HG03280 (cell line): Measurements from ENCODE around the gene CENPC.
"Not testable (repeated sequence)": the region's sequence is repeated elsewhere in the genome, so short reads cannot be mapped to it uniquely, and the experiment has no call there.

ENCODE experiments used
- ATAC-seq: cut with Tn5 transposase; IDR thresholded peaks from one replicate; pipeline ENCODE4 v1.9.1; 2021; ENCODE audit warnings: mild to moderate bottlenecking, moderate library complexity; ENCODE audit not compliant: unreplicated experiment

CENPC gene

GRCh38 chr4:67550857-67551256, 5.6 kb upstream of the CENPC start:
- peak; percentile 37 for ATAC-seq

- ATAC-seq: peak; percentile 29
Observed at GRCh38 chr4:67550451-67550850, 5.1 kb upstream of the CENPC start.

GRCh38 chr4:67549123-67549522, 3.8 kb upstream of the CENPC start:
- peak; percentile 38 for ATAC-seq

- ATAC-seq: no peak
Observed at GRCh38 chr4:67546971-67547370, 1.7 kb upstream of the CENPC start.

GRCh38 chr4:67546004-67546356, 677 bp upstream of the CENPC start:
- no peak for ATAC-seq

- no peak for ATAC-seq
Observed at GRCh38 chr4:67542076-67542475, 3.2 kb downstream of the CENPC start.

- no peak for ATAC-seq
Observed at GRCh38 chr4:67539830-67540229, 5.5 kb downstream of the CENPC start.

- ATAC-seq: no peak
Observed at GRCh38 chr4:67535280-67535840, 9.9 kb downstream of the CENPC start.

- no peak for ATAC-seq
Observed at GRCh38 chr4:67533112-67533511, 12.2 kb downstream of the CENPC start.

GRCh38 chr4:67532397-67532796, 12.9 kb downstream of the CENPC start:
- ATAC-seq: not testable (repeated sequence)

- no peak for ATAC-seq
Observed at GRCh38 chr4:67531379-67531962, 13.8 kb downstream of the CENPC start.

- ATAC-seq: not testable (repeated sequence)
Observed at GRCh38 chr4:67524140-67524539, 21.2 kb downstream of the CENPC start.

GRCh38 chr4:67522851-67523671, 22.2 kb downstream of the CENPC start:
- ATAC-seq: no peak

- no peak for ATAC-seq
Observed at GRCh38 chr4:67522230-67522629, 23.1 kb downstream of the CENPC start.

GRCh38 chr4:67521506-67521905, 23.8 kb downstream of the CENPC start:
- ATAC-seq: peak; percentile 91

GRCh38 chr4:67520141-67520540, 25.2 kb downstream of the CENPC start:
- no peak for ATAC-seq

GRCh38 chr4:67512501-67512900, 32.8 kb downstream of the CENPC start:
- no peak for ATAC-seq

- ATAC-seq: no peak
Observed at GRCh38 chr4:67500373-67500772, 44.9 kb downstream of the CENPC start.

GRCh38 chr4:67499799-67500198, 45.5 kb downstream of the CENPC start:
- ATAC-seq: peak; percentile 62

- ATAC-seq: no peak
Observed at GRCh38 chr4:67483868-67484602, 61.3 kb downstream of the CENPC start.

- ATAC-seq: no peak
Observed at GRCh38 chr4:67480810-67481209, 64.5 kb downstream of the CENPC start.

- no peak for ATAC-seq
Observed at GRCh38 chr4:67475155-67475554, 70.1 kb downstream of the CENPC start.
